ENCODE results near the gene C11orf58.

- TF ChIP-seq CTCF (IDR thresholded peaks at IDR 0.05 in 8 of 11, conservative IDR thresholded peaks at IDR 0.05 in 3 of 11) (no peak), POLR2AphosphoS5 (IDR thresholded peaks at IDR 0.05) (no peak), POLR2A (IDR thresholded peaks at IDR 0.05) (no peak)
Observed at GRCh38 chr11:16781936-16782919, 43.8 kb downstream of the C11orf58 start.

Data from spleen (tissue), 7 donors.